Middle frontal gyrus (tissue), 1 donor: ENCODE results near the gene WDR45B.

Source experiments
- DNase-seq: peaks from one replicate; pipeline ENCODE4 v3.0.0-alpha.2; 2015; ENCODE audit warnings: low spot score; ENCODE audit errors: extremely low spot score

The WDR45B gene

DNA sequence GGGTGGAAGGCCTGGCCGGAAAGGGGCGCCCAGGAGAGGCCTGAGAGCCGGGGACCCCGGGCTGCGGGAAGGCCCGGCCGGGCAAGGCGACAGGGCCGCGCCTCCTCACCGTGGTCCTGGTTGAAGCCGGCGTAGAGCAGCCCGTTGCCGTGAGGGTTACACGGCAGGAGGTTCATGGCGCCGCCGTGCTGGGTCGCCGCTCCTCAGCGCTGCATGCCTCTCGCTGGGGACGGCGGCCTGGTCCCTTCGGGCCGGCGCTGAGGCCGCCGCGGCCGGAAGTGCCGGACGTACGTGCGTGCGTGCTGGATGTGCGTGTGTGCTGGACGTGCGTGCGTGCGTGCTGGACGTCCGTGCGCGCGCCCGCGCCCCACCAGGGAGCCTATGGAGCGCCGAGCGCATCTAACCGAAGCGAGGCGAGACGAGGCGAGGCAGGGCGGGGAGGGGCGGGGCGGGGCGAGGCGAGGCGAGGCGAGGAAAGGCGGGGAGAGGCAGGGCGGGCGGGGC lies at the start of gene WDR45B:
Gene WDR45B (minus strand): TSS at position 280 of the 504 bp plus-strand sequence. CDS start 104 bp downstream, at position 176.
- peak; percentile 93 for DNase-seq

DNA sequence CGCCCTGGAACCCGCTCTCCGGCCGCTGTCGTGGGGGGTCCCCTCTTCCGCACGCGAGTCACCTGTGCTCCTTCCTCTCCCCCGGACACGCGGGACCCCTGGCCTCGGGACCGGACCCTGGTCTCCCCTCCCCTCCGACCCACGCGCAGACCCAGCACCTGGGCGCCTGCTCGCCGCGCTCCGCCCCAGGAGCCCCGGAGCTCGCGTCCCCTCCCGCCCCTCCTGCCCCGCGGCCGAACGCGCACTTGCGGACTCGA lies 49.5 kb upstream of the WDR45B start:
- DNase-seq, result no peak

DNA sequence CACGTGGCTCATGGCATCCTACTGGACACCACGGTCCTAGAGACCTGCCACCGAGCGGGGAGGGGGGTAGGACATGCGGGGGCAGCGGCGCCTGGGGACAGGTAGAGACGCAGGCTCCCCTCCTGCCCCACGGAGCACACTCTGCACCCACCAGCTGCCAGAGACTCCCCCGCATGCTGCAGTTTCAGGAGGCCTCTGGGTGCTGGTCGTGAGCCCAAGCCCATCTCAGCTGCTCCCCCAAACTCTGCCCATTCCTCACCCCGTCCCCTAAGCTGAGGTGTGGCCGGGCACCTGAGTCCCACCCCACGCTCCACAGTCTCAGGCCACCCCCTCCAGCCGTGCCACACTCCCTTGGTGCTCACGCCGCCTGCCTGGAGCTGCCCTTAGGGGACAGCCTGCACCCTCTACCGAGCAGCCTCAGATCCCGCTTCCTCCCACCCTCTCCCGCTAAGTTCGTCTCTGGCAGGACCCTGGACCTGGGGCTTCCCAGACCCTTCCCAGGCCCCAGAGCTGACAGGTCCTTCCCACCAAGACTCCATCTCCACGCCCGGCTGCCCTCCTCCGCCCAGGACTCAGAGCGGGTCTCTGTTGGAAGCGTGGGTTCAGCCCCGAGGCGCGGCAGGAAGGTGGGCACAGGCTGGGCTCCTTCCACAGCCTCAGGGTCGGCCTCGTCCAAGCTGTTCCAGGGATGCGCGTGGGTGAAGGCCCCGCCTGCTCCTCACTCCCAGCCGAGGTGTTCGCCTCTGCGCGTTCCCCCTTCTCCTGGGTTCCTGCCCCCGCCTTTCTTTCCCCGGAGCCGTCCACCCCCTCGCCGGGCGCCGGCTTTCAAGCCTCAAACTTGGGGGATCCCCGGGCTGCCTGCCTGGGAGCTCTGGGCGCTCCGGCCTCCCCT lies 48.9 kb upstream of the WDR45B start:
- no peak for DNase-seq

DNA sequence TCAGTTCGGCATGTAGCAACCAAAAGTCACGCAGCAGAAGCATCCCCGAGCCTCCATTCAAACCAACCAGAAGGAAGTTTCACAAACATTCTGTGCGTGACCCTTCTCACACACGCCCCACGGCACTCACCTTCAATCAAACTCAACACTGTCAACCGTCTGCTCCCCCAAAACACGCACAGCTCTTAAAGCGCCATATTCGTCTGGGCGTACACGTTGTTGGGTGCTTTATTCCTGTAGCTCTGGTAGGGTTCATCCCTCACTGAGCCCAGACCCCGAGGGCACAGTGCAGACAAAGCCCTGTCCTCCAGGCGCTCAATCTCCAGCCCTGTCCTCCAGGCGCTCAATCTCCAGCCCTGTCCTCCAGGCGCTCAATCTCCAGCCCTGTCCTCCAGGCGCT lies 48.0 kb upstream of the WDR45B start:
- DNase-seq, result no peak

DNA sequence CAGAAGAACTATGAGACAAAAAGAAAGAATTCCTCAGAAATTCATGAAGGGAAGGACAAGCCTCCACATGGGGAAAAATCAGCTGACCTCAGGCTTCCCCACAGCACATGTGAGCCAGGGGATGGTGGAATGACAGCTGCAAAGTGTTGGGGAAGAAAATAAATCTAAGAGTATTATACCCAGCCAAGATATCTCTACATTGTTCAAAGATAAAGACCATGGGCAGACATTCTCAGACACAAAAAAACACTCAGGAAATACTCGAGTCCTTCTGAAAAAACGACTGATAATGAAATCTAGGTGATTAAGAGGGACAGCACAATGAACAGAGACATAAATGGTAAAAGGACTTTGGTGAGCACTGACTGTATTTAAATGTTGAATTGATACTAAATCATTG lies 46.4 kb upstream of the WDR45B start:
- no peak for DNase-seq

DNA sequence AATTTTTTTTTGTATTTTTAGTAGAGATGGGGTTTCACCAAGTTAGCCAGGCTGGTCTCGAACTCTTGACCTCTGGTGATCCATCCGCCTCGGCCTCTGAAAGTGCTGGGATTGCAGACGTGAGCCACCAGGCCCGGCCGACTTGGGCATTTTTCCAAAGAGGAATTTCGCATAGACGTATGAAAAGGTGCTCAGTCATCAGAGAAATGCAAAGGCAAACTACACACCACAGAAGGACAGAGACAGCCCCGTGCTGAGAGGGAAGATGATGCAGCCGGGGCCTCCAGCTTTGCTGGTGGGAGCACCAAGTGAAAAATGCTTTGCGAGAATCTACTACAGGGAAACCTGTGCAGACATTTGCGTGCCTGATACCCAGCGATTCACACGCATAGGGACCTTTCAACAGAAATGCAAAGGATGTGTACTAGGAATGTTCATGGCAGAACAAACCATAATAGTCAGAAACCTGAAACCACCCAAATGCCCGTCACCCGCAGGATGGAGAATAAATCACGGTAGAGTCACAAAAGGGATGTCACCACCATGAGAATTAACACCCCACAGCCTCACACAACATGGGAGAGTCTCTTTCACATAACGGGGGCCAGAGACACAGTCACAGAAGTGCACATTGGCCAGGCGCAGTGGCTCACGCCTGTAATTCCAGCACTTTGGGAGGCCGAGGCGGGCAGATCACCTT lies 45.1 kb upstream of the WDR45B start:
- no peak for DNase-seq

DNA sequence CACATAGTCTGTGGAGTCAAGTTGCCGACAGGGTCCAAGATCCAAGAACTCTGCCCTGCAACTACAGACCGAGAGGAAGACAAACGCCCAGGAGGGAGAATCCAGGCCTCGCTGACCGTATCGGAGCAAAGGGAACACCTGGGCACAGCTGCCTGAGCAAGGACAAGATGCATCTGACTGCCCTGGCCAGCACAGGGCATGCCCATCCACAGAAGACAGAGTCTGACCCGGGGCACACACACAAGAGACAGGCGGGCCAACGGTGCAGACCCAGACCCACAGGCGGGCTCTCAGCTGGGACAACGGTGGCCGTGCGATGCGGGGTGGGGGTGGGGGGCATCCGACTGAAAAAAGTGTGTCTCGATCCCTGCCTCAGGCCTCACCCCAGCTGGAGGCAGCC lies 44.0 kb upstream of the WDR45B start:
- no peak for DNase-seq

DNA sequence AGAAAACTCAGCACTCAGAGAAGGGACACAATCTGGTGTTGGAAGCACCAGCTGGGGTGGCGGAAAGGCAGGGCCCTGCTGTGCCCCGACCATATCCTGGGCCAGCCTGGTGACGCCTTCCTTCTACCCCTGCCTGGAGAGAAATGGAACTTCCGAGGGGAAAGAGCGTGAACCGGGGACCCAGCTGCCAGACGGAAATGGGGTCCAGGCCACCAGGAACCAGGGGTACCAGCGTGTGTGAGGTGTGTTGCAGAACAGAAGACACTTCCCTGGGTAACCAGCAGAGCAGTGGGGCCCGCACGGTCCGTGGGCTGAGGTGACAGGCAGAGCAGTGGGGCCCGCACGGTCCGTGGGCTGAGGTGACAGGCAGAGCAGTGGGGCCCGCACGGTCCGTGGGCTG lies 43.5 kb upstream of the WDR45B start:
- no peak for DNase-seq

DNA sequence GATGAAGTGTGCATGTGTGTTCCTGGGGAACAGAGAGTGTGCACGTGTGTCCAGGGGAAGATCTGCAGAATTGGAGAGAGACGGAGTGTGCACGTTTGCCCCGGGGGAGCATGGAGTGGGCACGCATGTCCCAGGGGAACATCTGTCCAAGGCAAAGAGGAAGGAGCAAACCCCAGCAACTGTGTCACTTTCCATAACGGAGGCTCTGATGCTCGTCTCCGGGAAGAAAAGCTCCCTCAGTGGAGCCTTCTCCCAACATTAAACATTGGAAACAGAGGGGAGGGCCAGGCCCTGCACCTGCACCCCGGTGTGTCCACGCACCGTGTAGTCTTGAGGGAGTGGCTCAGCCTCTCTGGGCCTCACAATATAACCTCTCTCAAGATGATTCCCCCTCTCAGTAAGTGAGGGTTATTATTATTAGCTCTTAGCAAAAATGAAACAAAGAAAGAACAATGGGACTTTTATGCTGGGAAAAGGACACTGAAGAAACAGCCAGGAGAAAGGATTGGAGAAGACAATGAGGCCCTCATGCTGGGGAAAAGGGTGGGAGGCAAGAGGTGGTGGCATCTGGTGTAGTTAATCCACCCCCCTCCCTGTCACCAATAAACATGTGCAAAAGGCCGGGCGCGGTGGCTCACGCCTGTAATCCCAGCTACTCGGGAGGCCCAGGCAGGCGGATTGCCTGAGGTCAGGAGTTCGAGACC lies 42.7 kb upstream of the WDR45B start:
- peak; percentile 16 for DNase-seq

DNA sequence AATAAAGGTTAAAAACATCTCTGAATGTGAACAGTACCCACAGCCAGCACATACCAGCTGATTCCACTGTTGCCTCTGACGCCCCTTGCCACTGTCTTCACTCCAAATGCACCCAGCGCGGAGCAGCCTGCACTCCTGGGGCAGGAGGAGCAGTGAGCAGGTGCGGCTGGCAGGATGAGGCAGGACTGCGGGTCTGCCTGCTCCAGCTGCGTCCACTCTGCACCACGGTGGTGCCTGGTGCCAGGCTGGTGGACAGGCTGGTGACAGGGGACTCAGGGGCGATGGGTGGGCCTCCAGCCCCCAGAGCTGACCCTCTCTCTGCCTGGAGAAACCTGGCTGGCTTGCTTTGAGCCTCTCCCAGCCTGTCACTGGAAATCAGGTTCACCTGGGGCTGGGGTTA lies 40.8 kb upstream of the WDR45B start:
- no peak for DNase-seq

DNA sequence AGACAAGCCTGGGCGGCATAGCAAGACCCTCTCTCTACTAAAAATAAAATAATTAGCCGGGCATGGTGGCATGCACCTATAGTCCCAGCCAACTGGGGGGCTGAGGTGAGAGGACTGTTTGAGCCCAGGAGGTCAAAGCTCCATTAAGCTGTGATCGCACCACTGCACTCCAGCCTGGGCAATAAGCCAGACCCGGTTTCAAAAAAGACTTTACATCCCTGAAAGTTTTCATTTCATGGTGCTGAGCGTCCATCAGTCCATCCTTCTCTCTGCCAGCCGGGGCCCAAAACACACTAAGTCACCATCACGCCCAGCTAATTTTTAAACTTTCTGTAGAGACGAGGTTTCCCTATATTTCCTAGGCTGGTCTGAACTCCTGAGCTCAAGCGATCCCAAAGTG lies 39.6 kb upstream of the WDR45B start:
- DNase-seq, result no peak

DNA sequence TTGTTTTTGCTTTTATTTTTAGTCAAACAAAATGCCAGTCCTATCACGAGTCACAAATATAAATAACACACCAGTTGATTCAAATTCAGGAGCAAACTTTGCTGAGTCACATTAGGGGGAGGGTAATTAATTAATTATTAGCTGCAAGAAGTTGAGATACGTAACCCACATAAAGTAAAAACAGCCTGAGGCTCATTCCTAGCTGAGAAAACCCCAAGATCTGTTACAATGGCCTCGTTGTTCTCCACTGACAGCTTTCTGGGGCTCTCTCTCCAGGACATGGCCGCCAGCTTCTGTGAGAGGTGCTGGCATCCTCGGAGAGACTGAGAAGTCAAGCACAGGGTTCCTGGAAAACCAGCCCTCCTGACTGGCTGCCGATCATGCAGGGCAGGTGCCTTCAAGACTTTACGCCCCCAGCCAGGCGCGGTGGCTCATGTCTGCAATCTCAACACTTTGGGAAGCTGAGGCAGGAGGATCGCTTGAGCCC lies 39.2 kb upstream of the WDR45B start:
- no peak for DNase-seq

DNA sequence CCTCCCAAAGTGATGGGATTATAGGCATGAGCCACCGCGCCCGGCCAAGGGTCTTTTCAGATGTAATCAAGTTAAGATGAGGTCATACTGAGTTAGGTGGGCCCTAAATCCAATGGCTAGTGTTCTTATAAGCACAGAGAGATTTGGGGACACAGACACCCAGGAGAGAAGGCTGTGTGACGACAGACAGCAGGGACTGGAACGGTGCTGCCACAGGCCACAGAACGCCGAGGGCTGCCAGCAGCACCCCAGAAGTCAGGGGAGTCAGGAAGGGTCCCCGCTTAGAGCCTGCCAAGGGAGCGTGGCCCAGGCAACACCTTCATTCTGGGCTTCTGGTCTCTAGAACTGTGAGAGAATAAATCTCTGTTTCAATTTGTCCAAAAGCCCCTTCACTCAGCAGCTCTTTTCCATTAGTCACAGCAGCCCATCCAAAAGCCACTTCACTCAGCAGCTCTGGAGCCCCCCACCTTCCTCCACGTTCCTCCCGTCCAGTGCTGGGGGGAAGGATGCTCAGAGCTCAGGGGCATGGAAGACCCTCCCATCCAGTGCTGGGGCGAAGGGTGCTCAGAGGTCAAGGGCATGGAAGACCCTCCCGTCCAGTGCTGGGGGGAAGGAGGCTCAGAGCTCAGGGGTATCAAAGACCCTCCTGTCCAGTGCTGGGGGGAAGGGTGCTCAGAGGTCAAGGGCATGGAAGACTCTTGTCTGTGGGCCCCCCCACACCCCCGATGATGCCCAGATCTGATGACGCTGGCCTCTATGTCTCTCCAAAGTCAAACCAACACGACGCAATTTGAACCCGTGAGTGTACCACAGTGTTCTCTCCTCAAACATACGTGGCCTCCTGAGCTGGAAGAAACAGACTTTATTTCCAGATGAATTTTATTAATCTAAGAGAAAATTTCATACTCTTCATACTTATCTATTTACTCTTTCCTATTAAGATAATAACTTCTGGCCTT lies 38.4 kb upstream of the WDR45B start:
- no peak for DNase-seq

DNA sequence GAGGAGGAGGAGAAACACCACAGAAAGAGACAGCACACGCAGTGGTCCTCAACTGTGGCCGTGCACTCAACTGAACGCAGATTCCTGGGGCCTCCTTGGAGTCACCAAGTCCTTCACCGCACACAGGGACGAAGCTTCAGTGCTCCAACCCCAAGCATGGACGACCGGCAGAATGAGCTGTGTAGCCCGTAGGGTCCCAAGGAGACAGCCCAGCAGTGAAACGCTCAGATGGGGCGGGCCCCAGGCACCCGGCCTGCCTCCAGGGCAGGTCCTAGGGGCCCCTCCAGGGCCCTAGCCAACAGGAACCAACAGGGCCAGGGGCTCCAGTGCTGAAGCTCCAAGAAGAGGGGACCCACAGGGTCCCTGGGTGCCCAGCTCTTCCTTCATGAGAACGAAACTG lies 37.0 kb upstream of the WDR45B start:
- no peak for DNase-seq

DNA sequence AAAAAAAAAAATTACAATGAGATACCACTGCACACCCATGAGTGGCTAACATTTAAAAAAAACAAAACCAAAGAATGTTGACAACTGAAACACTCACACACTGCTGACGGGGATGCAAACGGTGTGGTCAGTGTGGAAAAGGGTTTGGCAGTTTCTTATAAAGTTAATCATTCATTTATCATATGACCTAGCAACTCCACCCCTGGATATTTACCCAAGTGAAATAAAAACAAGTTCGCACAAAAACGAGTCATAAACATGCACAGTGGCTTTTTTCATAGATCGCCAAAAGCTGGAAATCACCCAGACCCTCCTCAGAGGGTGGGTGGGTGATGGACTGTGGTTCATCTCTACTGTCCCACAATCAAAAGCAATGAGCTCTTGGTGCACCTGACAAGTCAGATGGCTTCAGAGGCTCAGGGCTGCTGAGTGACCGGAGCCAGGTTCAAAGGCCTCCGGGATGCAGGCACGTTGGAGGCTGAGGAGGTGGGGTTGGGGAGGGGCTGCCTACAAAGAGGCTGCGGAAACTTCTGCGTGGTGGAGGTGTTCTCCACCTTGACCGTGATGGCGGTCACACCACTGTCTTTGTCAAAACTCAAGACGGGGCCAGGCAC lies 36.1 kb upstream of the WDR45B start:
- DNase-seq, result no peak

DNA sequence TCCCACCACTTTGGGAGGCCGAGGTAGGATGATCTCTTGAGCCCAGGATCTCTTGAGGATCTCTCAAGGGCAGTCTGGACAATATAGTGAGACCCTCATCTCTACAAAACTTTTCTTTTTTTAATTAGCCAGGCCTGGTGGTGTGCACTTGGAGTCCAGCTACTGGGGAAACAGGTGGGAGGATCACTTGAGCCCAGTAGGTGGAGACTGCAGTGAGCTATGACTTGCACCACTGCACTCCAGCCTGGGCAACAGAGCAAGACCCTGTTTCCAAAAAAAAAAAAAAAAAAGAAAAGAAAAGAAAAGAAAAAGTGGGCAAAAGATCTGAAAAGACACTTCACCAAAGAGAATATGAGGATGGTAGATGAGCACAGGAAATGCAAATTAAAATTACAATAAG lies 35.3 kb upstream of the WDR45B start:
- DNase-seq, result no peak

DNA sequence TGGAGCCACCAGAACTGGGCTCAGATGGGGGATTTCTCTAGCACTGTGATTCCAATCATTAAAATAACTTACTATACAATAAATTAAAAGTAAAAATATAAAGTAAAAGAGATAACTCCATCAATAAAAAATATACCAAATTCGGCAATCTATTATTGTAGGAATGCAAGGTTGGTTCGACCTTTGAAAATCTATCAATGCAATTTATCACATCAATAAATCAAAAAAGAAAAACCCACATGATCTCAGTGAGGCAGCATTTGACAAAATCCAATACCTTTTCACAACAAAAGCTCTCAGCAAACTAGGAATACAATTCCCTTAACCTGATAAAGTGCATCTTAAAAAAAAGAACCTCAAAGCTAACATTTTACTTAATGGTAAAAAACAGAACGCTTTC lies 33.3 kb upstream of the WDR45B start:
- no peak for DNase-seq

DNA sequence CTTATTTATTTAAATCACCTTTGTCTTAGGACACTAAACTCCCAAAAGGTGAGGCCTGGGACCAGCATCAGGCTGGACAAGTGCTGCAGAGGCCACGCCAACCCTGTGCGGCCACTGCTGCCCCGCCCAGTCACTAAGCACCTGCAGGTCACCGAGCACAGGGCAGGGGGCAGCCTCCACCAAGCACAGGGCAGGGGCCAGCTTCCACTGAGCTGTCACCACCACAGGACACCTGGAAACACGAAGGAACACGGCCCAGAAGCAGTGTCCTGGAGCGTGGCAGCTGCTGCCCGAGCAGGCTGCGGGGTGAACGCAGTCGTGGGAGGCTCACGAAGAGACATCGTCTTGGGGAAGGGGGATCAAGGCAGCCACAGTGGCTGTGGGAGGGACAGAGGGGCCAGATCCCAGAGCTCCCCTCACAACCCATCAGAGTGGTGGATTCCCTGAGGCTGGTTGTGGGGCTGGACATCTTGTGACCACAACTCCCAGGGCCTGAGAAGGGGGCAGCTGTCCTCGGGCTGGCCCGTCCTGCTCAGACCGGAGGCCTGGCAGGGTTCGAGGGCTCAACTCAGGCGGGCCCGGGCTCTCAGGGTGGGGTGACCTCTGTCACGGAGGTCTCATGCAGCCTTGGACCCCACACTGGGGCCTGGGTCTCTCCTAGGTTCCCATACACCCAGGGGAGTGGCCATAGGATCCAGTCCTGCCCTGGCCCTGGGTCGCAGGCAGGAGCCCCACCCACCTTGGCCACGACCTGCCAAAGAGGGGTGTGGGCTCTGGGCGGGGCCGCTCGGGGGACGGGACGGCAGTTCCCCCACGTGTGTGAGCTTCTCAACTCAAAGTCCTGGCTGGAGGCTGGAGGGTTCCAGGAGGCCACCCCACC lies 31.6 kb upstream of the WDR45B start:
- DNase-seq, result no peak

DNA sequence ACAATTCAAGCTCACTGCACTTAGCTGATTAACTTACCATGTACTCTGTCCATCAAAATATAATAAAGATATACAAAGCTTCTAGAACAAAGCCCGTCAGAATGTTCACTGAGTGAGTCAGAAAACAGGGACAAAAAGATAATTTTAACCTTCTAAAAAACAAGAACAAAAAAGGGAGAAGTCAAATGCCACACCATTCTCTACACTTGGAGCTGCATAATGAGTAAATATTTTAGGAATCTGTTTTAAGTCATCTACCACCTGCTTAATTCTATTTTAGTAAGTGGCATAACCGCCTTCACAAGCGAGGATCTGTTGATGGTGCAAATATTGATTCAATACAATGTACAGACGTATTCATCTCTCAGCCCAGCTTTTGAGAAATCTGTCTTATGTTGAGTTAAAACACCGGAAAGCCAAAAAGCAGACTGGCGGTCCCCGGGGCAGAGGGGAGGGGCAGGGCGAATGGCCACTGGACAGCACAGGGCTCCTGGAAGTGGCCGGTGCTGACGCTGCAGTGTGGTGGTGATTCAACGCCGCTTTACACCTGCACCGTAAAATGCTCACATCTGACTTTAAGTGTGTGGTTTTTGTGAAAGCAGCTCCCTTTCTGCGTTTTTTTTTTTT lies 30.1 kb upstream of the WDR45B start:
- no peak for DNase-seq
